ACHN (cell line): Measurements from ENCODE around the gene DOLPP1.
"Not testable (repeated sequence)": the region's sequence is repeated elsewhere in the genome, so short reads cannot be mapped to it uniquely, and the experiment has no call there.

Experiments used
- DNase-seq: peaks from one replicate; pipeline ENCODE4 v3.0.0-alpha.2; 2015
- in situ Hi-C: cut with HindIII; loops from 2 replicates; pipeline ENCODE4 v1.10.0; 2017; ENCODE audit warnings: low sequenced_read_pairs, low pct_ligation_motif_present, low pct_unique_long_range_greater_than_20kb

The DOLPP1 gene

DNA sequence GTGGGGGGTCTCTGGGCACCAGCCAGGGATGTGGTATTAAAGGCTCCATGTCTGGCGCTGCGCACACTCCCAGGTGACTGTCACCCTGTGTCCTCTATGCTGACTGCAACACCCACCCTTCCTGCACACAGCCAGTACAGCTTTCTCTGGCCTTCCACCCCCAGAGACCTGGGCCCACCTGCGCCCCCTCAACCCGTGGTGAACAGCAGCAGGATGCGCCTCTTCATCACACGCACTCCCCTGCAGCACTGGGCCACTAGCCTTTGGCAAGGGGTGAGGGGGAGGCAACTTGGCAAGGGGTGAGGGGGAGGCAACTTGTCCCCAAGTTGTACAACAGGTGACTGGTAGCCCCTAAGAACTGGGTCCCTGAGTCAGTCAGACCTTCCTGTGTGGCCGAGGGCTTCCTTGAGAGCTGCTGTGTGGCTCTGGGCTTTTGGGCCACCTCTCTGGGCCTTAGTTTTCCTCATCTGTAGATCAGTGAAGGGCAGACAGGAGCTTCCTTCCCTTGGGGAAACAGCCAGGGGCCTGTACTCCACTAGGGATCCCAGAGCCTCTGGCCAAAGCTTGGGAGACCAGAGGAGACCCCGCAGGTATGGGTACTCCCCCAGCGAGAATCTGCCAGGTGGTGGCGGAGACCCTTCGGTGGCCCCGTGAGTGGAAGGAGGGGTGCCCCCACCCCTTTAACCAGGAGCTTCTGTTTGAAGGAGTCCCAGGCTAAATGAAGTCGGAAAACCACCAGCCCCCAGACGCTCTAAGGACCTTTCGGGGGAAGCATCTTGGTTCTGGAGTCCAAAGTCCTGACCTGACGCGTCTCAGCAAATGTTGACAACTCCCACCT, 25.2 kb downstream of the DOLPP1 start:
- in situ Hi-C loops: no loop called here
- no peak for DNase-seq

DNA sequence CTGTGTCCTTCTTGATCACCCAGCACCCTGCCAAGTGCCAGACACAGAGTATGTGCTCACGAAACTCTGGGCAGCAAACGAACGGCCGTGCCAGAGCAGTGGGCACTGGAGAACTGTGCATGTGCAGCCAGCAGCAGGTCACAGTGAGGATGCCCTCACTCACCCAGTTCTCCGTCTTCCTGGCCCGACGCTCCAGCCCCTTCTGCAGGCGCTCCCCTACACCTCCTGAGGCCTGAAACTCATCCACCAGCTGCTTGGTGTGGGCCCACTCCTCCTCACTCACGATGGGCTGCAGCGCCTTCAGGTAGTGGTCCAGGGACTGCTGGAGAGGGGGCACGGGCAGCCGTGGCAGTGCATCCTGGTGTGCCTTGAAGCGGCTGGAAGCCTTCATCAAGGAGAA, 26.7 kb downstream of the DOLPP1 start:
- in situ Hi-C loops: no loop called here

DNA sequence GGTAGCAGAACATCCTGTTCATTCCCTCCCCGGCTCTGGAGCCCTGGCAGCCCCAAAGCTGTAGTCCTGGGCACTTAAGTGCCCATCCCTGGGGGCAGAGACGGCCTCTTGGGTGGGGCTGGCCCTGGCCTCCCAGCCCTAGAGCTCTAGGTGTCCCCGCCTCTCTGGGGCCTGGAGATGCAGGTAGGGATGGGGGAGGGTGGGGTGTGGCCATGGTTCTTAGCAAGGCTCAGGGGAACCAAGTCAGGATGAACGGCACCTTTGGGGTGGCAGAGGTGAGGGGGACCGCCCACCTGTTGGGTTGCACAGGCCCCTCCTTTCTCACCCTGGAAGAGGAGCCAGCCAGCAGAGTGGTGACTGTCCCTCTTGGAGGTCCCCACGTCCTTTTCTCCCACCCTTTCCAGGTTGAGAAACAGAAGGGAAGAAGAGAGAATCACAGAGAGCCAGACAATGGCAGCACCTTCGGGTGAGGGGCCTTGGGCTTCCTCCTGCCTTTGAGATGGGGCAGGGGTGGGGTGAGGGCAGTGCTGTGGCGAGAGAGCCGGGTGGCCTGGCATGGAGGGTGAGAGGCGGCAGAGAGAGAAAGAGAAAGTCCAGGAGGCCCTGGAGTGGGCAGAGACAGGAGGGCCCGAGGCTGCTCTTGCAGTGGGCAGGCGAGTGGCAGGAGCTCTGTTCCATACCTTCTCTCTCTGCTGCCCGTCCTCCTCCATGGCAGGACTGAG, 27.3 kb downstream of the DOLPP1 start:
- in situ Hi-C loops: no loop called here
- DNase-seq: no peak

More for the DNA sequence above, 26.7 kb downstream of the DOLPP1 start:
- DNase-seq: no peak

DNA sequence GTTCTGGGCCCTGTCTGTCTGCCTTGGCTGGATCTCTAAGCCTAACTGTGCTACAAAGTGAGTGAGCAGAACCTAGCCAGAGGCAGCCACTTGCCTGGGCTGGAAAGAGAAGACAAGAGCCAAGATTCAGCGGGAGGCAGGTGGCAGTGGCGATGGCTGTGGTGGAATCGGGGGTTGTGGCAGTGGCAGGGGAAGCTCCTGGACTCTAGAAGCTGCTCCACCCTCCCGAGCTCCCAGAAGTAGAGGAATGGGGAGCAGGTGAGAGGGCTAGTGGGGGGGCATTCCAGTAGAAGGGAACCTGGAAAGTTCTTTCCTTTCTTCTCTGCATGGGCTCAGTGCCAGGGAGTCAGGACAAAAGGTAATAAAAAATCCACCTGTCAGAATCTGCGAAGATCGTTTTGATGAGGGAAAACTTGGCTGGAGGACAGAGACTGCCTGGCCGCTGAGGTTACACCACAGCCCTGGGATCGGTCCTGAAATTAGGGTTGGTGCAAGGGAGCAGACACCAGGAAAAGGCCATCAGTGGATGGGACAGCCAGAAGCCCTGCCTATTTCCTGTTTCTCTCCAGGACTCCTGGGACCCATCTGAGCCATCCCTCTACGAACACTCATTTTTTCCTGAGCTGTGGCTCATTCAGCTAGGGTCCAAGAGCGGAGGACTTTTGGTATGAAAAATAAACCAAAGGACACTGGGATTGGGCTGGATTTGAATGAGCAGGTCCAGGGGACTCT, 28.1 kb downstream of the DOLPP1 start:
- DNase-seq: no peak
- in situ Hi-C loops: no loop called here

DNA sequence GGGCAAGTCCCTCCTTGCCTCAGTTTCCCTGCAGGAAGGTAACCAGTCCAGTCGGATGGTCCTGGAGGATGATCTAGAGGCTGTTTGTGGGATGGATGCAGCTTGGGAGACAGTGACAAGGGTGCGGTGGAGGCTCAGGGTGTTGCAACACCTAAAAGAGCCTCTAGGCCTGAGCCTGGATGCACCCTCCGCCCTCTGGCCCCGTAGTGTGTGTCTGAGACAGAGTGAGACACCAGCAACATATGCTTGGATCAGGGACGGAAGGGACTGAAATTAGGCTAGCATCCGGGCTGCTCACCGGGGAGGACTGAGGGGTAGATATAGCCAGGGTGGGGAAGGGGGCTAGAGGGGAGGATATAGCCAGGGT, 28.6 kb downstream of the DOLPP1 start:
- in situ Hi-C loops: no loop called here
- no peak for DNase-seq

DNA sequence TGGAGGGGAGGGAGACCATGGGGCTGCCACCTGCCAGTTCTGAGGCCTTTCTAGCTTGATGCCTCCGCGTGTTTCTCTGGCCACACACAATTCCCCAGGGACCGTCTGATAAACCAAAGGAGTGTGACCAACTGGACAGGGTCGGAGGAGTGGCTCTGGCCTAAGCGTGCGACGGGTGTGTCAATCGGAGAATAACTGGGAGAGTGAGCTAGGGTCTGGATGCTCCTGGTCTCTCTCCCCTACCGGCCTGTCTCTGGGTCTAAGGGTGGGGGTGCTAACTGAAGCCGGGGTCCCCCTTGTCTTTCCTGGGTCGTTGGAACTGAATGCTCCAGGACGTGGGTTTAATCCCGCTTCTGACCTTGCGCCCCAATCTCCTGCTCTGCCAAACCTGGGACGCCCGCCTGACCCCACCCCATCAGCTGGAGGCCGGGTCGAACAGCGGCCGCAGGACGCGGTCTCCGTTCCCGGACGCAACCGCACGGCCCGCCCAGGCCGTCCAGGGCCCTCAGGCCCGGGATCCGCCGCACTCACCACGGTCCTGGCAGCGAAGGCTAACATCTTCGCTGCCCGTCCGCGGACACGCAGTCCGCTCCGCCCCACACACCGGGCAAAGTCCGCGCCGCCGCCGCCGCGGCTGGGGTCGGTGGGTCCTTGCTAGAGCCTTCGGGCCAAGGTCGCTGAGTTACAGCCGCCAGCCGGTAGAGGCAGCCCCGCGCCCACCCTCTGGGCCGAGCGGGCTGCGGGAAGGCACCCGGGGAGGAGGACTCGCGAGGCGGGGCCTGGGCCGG, 29.2 kb downstream of the DOLPP1 start:
- in situ Hi-C loops: no loop called here
- DNase-seq: peak; percentile 25

DNA sequence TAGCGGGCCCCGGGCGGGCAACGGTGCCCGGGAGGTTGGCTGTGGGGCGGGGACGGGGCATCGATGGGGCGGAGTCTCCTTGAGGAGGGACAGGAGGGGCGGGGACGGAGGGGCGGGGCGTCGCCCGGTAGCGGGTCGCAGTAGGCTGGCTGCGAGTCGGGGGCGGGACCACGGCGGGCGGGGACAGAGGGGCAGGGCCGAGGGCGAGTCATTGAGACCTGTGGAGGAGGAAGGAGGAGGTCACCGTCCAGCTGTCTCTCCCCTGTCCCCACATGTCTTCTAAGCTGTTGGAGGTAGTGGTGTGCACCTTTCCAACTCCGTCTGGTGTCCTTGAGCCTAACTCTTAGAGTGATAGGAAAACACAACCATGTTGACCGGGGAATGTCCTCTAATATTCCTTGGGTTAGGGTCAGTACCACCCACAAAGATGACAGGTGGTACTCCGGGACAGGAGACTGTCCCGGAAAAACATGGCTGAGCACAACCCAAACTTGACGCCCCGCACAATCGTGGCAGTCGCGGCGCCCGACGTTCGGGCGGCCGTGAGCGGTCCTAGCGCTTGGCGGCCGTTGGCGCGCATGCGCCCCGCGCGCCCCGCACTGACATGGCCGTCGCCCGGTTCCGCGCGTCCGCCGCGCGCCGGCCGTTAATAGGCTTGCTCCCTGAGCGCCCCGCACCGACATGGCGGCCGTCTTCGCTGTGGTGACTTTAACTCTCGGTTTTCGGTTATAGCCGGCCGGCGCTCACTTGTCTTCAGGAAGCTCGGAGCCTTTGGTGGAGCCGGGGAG, 30.0 kb downstream of the DOLPP1 start, which contains the start of the genes CRAT and PTPA:
TSS of gene CRAT (minus strand) at position 54 of the 788 bp plus-strand sequence. CDS start 284 bp downstream, outside the sequence.
TSS of gene PTPA (plus strand) at position 676 of the 788 bp plus-strand sequence. CDS start 186 bp downstream, outside the sequence.
- in situ Hi-C loops: no loop called here
- DNase-seq: peak; percentile 87

DNA sequence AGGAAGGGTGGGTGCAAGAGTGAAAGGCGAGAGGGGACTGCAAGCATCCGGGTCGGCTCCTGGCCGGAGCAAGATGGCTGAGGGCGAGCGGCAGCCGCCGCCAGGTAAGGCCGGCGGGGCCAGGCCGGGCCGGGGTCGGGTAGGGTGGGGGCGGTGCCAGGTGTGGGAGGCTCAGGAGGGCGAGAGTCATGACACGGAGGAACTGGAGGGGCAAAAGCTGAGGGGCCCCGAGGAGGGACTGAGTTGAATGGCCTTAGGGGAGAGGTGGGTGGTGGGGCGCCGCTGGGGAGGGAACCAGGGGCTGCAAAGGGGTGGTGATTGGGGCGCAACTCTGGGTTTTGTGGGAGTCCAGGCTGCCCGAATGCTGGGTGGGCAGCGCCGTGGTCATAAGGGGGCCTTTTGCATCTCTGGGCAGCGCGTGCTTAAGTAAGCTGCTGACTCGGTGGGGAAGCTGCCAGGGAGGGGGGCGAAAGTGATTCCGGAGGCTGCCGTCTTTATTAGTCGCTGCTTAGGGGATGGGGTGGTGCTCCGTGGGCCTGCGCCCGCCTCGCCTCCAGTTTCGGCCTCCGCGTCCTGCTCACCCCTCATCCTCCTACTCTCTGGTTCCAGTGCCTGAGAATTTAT, 30.7 kb downstream of the DOLPP1 start:
- in situ Hi-C loops: no loop called here
- peak; percentile 44 for DNase-seq

DNA sequence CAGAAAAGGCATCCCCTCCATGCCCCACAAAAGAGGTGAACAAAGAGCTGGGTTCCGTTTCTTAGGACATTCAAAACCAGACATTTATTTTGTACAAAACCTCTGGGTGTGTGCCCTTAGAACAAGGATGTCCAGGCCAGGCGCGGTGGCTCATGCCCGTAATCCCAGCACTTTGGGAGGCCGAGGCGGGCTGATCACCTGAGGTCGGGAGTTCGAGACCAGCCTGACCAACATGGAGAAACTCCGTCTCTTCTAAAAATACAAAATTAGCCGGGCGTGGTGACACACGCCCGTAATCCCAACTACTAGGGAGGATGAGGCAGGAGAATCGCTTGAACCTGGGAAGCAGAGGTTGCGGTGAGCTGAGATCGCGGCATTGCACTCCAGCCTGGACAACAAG, 31.6 kb downstream of the DOLPP1 start:
- in situ Hi-C loops, DNase-seq: not testable (repeated sequence)

DNA sequence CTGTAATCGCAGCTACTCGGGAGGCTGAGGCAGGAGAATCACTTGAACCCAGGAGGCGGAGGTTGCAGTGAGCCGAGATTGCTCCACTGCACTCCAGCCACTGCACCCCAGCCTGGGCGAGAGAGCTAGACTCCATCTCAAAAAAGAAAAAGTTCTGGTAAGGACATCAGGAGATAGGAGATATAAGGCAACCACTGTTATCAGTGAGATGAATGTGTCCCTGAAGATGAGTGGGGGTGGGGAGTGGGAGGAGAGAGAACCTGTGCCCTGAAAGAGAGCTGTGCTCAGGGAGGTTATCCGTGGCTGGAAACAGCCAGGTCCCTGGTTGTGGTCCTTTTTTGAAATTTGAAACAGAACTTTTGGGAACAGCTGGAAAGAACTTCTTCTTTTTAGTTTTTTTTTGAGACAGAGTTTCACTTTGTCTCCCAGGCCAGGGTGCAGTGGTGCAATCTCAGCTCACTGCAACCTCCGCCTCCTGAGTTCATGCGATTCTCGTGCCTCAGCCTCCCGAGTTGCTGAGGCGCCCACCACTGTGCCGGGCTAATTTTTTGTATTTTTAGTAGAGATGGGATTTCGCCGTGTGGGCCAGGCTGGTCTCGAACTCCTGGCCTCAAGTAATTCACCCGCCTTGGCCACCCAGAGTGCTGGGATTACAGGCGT, 32.9 kb downstream of the DOLPP1 start:
- in situ Hi-C loops: no loop called here
- DNase-seq: no peak

DNA sequence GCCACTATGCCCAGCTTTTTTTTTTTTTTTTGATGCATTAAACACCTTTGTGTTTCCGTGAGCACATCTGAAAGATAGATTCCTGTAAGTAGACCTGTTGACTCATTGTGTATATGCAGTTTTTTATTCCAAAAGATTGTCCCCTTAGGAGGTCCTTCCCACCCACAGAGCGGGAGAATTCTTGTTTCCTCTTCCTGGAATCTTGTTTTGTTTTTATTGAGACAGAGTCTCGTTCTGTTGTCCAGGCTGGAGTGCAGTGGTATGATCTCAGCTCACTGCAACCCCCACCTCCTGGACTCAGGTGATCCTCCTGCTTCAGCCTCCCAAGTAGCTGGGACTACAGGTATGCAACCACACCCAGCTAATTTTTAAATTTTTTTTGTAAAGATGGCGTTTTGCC, 37.9 kb downstream of the DOLPP1 start:
- no peak for DNase-seq
- in situ Hi-C loops: no loop called here

DNA sequence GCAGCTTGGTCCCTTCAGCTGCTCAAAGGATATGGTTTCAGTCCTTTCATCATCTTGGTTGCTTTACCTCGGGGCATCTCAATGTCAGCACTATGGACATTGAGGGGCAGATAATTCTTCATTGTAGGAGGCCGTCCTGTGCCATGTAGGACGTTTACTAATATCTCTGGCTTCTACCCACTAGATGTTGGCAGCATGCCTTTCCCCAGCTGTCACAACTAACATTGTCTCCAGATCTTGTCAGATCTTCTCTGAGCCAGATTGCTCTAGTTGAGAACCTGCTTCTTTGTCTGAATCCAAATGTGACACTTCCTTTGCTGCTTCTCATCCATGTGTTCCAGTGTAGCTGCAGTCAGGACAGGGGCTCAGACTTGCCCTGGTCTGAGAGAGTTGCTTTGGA, 40.6 kb downstream of the DOLPP1 start:
- no peak for DNase-seq
- in situ Hi-C loops: no loop called here

DNA sequence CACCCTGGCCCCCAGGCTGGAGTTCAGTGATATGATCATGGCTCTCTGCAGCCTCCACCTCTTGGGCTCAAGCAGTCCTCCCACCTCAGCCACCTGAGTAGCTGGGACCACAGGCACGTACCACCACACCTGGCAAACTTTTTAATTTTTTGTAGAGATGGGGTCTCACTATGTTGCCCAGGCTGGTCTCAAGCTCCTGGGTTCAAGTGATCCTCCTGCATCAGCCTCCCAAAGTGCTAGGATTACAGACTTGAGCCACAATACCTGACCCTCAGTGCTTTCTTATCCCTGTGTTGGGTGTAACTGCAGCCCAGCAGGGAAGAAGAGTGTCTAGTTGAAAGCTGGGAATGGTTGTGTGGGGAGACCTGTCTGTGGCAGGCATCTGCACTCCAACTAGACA, 41.2 kb downstream of the DOLPP1 start:
- DNase-seq: no peak
- in situ Hi-C loops: no loop called here

DNA sequence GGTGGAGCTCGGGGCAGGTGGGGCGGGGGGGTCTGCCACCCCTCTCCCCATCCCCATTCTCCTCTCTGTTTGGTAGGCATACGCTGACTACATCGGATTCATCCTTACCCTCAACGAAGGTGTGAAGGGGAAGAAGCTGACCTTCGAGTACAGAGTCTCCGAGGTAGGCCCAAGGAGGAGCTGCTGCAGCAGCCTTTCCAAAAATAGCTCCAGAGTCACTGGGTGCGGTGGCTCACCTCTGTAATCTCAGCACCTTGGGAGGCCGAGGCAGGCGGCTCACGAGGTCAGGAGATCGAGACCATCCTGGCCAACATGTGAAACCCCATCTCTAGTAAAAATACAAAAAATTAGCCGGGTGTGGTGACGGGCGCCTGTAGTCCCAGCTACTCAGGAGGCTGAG, 42.1 kb downstream of the DOLPP1 start:
- DNase-seq, in situ Hi-C loops: not testable (repeated sequence)

DNA sequence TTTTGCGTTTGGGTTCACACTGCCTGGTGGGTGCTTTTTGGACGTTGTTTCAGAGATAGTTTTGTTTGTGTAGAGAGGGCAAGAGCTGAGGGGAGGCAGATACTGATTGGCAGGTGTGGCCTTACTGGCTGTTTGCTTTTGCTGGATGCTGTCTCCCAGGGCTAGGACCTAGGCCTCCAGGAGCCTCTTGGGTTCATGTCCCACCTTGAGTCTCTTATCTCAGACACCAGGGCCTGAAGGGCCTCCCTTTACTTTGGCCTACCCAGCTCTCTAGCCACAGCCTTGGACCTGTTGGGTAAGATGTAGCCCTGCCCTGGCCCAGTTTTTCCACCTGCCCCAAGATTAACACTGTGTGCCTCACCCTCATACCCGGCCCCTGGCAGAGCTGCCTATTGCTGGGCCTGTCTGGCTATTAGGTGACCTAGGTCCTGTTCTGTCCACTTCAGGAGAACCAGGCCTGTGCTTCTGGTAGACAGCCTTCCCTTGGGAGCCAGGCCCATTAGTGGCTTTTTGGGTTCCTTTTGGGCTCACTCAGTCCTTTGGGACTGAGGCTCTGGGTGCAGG, 43.7 kb downstream of the DOLPP1 start:
- DNase-seq: no peak
- in situ Hi-C loops: no loop called here

DNA sequence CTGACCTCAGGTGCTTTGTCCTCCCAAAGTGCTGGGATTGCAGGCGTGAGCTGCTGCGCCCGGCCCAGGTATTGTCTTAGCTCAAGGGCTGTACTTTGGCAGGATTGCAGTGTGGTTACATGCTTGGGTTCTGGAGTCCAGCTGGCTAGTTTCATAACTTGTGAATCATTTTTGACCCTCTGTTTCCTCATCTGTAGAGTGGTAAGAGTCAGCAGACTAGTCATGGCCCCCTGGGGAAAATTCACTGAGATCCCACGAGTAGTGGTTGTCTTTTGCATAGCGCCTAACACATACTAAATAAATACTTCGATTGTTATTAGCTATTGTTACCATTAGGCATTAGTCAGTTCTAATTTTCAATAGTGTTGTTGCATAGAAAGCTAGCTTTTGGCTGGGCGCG, 44.6 kb downstream of the DOLPP1 start:
- DNase-seq: peak; percentile 88
- in situ Hi-C loops: no loop called here
